ENCODE results near the gene PHF5A.

The PHF5A gene, protein sequence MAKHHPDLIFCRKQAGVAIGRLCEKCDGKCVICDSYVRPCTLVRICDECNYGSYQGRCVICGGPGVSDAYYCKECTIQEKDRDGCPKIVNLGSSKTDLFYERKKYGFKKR
- total RNA-seq: 24.0 to 24.8 reads per million in 2 donors

DNA sequence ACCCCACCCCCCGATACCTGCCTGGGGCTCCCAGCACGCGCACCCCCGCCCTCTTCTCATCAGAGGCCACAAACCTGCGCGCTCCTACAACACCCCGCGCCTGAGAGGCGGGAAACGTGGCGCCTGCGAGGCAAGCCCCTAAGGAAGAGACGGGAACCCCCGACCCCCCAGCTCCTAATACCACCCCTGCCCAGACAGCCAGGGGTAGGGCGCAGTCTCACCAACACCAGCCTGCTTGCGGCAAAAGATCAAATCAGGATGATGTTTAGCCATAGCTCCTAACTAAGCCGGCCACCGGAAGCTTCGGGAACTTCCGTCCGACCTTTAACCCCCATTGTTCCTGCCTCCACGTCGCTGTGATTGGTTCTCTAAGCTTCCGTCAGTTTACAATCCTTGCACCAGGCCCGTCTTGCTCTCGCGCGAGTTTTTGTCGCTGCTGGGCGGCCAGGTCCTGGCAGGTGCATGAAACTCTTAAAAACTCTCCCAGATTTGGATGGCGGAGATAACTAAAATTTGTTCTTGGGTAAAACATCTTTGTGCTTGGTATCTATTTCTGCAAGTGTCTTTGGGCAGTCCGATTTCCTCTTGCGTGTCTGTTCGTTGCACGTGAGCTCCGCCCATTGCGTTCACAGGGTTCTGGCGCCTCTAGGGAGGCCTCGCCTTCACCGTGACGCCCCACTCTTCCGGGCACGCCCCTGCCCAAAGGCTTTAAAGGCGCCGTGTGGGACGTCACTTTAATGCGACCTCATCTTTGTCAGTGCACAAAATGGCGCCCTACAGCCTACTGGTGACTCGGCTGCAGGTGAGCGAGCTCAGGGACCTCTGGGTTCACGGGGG is at the start of gene PHF5A, which contains the start of gene ACO2:
PHF5A (minus strand) TSS at position 312 of the 837 bp plus-strand sequence; CDS start at position 273, 39 bp downstream.
ACO2 (plus strand) TSS at position 737 of the 837 bp plus-strand sequence; CDS start at position 767, 30 bp downstream.
- DNase-seq: peak; percentile 88 to 98 (median 96)

DNA sequence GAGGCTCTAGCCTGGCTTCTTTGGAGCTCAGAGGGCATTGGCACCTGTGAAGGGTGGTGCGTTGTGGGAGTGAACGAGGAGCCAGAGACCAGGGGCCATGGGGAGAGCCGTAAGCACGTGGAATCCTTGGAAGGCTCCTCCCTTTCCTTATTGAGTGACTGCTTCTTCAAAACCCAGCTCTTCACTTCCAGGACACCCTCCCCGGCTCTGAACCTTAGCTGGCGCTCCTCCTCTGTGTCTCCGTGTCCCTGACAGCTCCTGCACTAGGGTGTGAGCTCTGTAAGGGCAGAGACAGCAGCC is 49.5 kb upstream of the PHF5A start:
- DNase-seq: no peak

DNA sequence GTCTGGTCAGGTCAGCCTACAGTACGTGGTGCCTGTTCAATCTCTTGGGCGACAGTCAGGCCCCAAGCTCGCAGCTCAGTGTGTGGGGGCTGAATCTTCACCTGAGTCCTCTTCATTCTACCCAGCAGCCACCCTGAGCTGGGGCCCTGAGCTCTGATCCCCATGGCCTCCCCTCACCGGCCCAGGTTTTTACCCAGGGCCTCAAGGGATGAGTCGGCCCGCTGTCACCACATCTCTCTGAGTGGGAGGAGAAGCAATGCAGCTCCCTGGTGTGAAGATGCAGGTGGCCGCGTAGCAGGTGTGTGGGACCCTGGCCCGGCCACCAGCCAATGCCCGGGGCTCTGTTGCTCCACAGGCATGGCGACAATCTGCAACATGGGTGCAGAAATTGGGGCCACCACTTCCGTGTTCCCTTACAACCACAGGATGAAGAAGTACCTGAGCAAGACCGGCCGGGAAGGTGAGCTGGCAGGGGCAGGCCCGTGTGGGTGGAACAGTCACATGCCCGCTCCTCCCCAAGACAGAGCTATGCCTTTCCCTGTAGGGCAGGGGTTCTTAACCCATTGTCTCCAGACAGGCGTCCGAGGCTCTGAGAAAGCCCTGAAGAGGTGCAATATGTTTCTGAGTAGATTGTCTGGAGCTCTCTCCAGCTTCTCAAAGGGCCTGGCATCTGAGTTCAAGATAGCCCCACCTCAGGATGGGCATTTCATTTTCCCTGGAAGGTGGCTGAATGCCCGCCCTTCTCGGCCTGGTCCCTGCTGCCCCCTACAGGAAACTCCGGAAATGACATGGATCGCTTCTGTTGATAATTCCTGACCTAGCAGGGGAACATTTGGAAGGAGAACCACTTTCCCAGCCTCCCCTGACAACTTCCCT is 48.9 kb upstream of the PHF5A start:
- DNase-seq: no peak

DNA sequence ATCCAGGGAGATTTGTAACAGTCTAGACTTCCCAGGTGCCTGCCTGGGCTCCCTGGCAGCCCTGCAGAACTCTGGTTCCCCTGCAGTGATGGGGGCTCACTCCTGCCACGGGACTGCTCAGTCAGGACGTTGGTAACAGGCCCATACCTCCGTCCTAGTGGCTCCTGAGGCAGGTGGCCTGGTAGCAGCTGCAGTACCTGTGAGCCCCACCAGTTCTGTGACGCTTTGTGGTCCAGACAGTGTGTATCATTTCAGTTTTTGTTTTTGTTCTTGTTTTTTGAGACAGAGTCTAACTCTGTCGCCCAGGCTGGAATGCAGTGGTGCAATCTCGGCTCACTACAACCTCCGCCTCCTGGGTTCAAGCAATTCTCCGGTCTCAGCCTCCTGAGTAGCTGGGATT is 48.0 kb upstream of the PHF5A start:
- no peak for DNase-seq

DNA sequence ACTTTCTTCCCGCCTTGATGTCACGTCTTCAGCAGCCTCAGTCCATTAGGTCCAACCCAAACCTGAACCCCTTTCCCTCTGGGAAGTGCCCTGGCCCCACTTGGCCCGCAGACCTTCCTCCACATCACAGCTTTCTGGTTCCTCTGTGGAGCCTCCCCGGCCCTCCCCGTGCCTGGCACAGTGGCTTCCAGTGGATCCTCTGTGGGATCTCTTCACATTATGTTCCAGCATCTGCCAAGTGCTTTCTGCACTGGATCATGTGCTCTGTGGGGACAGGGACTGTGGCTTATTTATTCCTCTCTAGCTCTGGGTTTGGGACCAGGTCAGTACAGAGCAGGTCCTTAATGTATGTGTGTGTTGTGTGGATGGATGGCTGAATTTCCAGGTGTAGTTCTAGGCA is 44.9 kb upstream of the PHF5A start:
- no peak for DNase-seq

DNA sequence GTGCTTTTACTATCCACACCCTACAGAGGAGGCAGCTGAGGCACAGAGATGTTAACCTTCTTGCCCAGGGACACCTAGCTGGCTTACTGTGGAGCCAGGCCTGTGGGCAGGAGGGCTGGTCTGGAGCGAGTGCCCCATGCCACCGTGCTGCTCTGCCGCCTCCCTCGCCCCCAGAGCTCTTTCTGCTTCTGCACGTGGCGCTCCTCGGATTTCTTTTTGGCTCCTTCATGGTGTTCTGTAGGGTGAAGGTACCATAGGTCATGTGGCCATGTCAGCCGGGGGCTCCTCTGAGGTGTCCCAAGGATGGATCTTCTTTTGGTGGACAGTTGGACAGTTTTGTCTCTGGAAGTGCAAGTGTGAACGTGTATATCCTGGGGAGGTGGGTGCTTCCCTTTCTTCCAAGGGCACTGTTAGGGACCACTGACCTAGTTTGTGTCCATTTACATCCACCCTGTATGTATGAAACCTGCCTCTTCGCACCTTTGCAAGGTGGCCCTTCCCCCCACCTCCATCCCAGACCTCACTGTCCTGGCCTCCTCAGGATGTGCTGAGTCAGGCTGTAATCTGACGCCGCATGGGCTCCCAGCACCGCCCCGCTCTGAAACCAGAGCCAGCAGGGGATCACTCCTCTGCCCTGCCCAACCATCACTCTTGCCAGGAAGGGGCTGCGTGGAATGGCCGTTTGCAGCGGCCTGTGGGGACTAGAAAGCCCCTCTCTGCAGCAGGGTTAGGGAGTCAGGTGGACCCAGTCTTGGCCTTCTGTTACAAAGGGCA is 44.1 kb upstream of the PHF5A start:
- no peak for DNase-seq

DNA sequence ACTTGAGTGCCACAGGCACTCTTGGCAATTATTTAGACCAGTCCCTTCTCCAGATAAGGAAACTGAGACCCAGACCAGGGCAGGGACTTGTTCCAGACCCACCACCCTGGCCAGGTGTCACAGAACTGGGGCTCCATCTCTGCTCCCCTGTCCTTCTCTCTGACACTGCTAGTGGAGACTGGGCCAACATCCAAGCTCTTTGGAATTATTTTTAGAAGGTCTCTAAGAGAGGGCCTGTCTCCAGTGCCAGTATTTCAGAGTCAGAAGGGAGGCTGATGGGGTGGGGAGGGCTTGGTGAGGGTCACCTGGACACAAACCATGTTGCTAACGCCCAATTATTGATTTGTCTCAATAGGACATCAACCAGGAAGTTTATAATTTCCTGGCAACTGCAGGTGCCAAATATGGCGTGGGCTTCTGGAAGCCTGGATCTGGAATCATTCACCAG is 43.1 kb upstream of the PHF5A start:
- no peak for DNase-seq

DNA sequence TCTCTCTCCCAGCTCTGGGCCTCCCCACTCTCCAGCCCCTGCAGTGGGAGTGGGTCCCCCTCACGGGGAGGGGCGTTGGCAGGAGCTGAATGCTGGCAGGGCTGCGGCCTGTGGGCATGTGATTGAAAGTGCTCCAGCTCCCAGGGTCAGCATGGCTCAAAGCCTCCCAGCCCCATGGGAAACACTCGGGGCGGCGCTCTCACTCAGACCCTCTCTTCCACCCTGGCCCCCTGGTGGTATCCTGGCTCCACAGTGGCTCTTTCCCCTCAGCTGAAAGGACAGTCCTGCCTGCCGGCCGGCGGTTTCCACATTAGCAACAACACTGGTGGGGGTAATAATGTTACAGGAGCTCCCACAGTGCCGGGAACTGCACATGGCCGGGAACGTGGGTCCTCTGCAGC is 40.3 kb upstream of the PHF5A start:
- no peak for DNase-seq

DNA sequence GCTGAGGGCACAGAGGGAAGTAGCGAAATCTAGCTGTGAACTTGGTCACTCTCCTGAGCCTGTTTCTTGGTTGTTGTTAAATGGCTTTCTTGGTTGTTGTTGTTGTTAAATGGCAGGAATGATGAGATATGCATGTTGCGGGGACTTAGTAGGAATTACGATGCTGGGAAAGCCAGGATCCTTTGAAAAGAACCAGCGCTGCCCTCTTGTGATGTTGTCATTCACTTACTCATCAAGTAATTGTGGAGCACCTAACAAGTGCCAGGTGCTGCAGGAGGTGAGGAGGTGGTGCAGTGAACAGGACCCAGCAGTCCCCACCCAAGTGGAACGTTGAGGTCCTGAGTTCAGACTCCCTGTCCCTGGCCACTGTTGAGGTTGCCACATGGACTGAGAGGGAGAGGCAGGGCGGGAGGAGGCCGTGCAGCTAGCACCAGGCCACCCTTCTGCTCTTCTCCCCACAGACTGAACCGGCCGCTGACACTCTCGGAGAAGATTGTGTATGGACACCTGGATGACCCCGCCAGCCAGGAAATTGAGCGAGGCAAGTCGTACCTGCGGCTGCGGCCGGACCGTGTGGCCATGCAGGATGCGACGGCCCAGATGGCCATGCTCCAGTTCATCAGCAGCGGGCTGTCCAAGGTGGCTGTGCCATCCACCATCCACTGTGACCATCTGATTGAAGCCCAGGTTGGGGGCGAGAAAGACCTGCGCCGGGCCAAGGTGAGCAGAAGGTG is 39.0 kb upstream of the PHF5A start:
- DNase-seq: no peak

DNA sequence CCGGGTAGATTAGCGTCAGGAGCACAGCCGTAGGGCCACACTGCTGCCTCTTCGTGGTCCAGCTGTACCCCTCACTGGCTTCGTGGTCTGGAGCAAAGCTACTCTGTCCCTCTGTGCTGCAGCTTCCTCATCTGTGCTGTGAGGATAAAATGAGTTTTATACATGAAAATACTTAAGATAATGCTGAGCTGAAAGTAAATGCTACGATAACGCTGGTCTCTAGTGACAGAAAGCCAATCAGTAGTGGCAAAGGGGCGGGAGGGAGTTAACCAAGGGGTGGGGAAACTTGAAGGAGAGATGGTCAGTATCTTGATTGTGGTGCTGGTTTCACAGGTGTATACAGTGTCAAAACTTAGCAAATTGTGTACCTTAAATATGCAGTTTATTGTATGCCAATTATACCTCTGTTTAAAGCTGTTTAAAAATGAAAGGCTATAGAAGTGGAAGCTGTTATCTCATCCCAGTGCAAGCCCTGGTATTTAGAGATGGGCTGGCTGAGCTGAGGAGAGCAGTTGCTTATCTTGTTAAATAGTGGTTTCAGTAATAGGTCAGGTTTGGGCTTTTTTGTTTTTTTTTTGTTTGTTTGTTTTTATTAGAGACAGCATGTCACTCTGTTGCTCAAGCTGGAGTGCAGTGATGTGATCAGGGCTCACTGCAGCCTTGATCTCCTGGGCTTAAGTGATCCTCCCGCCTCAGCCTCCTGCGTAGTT is 37.2 kb upstream of the PHF5A start:
- no peak for DNase-seq

DNA sequence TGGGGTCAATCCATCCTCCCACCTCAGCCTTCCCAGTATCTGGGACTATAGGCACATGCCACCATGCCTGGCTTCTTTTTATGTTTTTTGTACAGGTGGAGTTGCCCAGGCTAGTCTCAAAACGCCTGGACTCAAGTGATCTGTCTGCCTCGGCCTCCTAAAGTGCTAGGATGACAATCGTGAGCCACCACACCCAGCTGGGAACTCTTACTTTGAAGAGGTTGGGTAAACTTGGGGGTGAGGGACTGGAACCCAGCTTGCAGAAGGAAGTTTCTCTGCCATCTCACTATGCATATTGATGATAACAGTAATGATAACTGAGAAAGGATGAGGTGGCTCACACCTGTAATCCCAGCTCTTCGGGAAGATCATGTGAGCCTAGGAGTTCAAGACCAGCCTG is 36.3 kb upstream of the PHF5A start:
- no peak for DNase-seq

DNA sequence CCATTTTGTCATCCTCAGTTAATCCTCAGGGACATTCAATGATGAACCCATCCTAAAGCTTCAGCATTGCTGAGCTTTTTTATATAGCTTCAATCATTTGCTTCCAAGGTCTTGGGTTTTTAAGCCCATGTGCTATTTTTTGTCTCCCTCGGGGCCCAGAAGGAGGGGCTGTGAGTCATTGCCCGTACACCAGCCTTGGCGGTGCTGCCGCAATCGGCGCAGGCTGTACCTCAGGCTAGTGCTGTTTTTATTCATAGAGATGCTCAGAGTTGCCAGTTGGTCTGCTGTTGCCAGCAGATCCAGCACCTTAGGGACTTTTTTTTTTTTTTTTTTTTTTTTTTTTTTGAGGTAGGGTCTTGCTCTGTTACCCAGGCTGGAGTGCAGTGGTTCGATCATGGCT is 35.9 kb upstream of the PHF5A start:
- DNase-seq: no peak

DNA sequence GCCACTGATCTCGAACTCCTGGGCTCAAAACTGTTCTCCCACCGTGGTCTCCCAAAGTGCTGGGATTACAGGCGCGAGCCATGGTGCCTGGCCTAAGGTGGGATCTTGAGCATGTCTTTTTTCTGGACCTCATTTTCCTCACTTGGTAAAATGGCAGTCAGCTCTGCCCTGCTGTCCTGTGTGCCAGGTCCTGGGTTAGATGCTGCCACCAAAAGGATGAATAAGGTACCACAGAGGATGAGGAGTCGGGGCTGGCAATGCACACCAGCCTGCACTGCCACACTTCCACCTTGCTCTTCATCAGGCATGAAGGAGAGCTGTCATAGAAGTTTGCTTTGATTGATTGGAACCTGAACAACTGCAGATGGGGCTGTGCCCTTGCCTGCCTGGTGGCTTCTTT is 32.7 kb upstream of the PHF5A start:
- peak in 1 of 5 experiments; percentile 51 for DNase-seq

DNA sequence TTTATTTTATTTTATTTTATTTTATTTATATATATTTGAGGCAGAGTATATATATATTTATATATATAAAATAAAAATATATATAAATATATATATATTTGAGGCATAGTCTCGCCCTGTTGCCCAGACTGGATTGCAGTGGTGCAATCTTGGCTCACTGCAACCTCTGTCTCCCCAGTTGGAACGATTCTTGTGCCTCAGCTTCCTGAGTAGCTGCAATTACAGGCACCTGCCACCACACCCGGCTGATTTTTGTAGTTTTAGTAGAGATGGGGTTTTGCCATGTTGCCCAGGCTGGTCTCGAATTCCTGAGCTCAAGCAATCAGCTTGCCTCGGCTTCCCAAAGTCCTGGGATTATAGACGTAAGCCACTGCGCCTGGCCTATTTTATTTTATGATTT is 31.8 kb upstream of the PHF5A start:
- no peak for DNase-seq

DNA sequence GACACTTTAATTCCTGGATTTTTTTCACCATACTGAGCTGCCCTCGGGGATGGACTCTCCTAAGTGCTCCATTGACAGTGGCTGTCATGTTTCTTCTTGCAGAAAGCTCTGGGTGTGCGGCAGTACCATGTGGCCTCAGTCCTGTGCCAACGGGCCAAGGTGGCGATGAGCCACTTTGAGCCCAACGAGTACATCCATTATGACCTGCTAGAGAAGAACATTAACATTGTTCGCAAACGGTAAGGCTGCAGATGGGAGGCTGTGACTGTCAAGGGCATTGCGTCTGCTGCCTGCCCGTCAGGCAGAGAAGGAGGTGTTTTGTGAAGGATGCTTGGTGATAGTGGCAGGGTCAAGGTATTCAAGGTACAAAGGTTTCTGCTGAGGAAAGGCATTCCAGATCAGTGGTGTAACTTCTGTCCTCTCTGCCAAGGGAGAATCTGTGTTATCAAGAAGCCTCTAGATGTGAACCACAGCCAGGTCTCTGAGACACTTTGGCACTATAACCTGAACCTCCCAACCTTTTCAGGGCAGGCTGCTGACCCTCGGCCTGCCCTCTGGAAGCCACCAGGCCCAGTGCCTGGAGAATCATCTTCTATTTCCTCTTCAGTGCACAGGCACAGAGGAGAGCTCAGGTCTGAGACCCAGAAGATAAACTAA is 31.3 kb upstream of the PHF5A start:
- DNase-seq: no peak

DNA sequence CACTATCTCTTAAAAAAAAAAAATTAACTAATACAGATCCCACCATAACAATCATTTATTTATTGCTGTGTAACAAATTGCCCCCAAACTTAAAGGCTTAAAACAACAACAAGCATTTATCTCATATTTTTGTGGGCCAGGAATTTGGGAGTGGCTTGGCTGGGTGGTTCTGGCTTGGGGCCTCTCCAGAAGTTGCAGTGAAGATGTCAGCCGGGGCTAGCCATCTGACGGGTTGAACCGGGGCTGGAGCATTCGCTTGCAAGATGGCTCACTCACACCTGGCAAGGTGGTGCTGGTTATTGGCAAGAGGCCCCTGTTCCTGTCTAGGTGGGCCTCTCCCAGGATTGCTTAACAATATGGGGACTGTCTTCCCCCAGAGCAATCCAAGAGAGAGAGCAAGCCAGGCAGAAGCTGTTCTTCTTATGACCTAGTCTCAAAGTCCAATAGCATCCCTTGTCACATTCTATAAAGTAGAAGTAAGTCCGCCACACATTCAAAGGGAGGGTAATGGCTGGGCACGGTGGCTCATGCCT is 29.9 kb upstream of the PHF5A start:
- no peak for DNase-seq

DNA sequence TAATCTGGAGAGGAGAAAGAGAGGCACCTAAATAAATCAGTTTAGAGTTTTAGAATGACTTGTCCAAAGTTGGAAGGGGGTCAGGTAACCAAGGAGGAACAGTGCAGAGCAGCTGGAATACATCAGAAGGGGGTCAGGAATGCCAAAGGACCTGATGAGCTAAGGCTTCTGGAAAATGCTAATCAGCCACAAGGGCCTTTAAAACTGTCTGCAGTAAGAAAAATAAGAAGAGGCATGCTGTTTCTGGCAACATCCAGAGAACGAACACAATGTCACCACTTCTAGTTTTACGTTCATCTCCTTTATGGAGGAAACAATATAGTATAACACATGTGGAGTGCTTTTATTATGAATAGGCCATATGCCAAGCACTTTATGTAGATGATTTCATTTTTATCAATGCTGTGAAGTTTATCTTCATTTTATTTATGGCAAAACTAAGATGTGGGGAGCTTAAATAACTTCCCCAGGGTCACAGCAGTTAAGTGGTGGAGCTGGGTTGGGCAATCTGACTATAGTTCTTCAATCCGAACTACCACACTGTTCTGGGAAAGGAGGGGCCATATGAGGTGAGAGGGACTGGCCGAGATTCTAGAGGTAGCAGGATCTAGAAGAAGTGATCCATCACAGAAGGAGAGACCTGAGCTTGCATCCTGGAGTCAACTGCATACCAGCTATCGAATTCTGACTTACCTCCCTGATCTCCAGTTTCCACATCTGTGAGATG is 23.0 kb upstream of the PHF5A start:
- no peak for DNase-seq

DNA sequence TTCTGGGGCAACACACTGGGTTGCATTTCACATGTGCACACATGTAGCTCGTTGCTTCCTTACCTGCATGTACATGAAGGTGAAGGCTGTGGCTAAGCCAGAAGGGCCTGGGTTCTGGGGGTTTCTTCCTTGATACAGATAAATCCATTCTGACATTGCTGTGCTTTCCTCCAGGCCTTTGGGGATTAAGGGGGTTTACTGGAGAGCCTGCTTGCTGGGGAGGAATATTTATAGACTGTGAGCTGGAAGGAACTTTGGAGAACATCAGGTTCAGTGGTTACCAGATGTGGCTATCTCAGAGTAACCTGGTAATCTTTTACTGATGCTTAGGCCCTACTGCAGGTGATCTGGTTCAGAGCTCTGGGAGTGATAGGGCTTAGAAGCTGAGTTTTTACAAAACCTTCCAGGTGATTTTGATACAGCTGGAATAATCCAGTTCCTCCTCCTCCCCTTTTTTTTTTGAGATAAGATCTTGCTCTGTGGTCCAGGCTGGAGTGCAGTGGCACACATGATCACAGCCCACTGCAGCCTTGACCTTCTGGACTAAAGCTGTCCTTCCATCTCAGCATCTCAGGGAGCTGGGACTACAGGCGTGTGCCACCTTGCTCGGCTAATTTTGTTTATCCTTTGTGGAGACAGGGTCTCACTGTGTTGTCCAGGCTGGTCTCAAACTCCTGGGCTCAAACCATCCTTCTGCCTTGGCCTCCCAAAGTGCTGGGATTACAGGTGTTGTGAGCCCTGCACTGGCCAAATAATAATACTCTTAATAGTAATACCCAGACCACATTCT is 20.3 kb upstream of the PHF5A start:
- DNase-seq: no peak

DNA sequence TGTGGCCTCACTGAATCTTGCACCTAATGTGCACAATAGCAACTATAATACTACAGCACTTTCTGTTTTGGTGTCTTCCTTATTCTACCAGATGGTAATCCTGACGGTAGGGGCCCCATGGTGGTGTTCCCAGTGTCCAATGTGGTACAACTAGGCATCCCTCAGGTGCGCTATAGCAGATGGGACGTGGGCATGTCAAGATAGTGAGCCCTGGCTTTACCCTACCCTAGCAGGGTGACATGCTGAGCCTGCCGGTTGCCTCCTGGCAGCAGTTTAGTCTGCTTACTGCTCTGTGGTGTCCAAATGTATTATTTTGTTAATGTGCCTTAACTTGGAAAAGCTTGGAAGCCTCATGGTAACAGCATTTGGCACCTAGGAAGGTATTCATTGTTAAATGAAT is 19.6 kb upstream of the PHF5A start:
- no peak for DNase-seq

All from T-helper 2 cell (primary cell).